DOHH2 (cell line): ENCODE data around the gene SERPINA5.

Experiments used
- CTCF ChIP-seq: fragments of 200-600 bp; sonication (generic); IDR thresholded peaks from one replicate; pipeline ENCODE4 v1.5.1; 2014; ENCODE audit warnings: antibody characterized with exemption, mild to moderate bottlenecking, low read depth, low read length; ENCODE audit not compliant: poor library complexity, severe bottlenecking
- EZH2phosphoT487 ChIP-seq: fragments of 200-600 bp; sonication (generic); IDR thresholded peaks from 2 replicates; pipeline ENCODE4 v1.6.1; 2017; ENCODE audit warnings: borderline replicate concordance, mild to moderate bottlenecking, antibody characterized with exemption, low read length, moderate library complexity, mixed read lengths

- TF ChIP-seq CTCF (peak; percentile 64), EZH2phosphoT487 (no peak)
Observed at GRCh38 chr14:94536836-94537235, 44.4 kb upstream of the SERPINA5 start.
